ENCODE data around the gene NKX6-2. TPM values are rescaled to one million over a fixed set of nuclear protein-coding genes. Genes with fewer than 3 reads are reported as not detected.
"Not testable (repeated sequence)": the region's sequence is repeated elsewhere in the genome, so short reads cannot be mapped to it uniquely, and the experiment has no call there.

Gene NKX6-2
- total RNA-seq, 1 donor from 2014 or later = not detected

GRCh38 chr10:132756591-132756990 is 29.4 kb downstream of the NKX6-2 start:
- intact Hi-C loops (cut with micrococcal nuclease) = no loop called here

- intact Hi-C loops (cut with micrococcal nuclease) = no loop called here
Measured at GRCh38 chr10:132755166-132755711, 30.7 kb downstream of the NKX6-2 start.

- intact Hi-C loops (cut with micrococcal nuclease) = no loop called here
Measured at GRCh38 chr10:132754071-132754470, 31.9 kb downstream of the NKX6-2 start.

GRCh38 chr10:132753596-132753995 is 32.4 kb downstream of the NKX6-2 start:
- intact Hi-C loops (cut with micrococcal nuclease) = no loop called here

- intact Hi-C loops (cut with micrococcal nuclease) = no loop called here
Measured at GRCh38 chr10:132752961-132753360, 33.0 kb downstream of the NKX6-2 start.

- intact Hi-C loops (cut with micrococcal nuclease) = no loop called here
Measured at GRCh38 chr10:132752378-132752777, 33.6 kb downstream of the NKX6-2 start.

GRCh38 chr10:132750936-132751335 is 35.0 kb downstream of the NKX6-2 start:
- intact Hi-C loops (cut with micrococcal nuclease) = no loop called here

- intact Hi-C loops (cut with micrococcal nuclease) = no loop called here
Measured at GRCh38 chr10:132749371-132749795, 36.6 kb downstream of the NKX6-2 start.

GRCh38 chr10:132748545-132749370 is 37.2 kb downstream of the NKX6-2 start:
- intact Hi-C loops (cut with micrococcal nuclease) = no loop called here

GRCh38 chr10:132748135-132748534 is 37.8 kb downstream of the NKX6-2 start:
- intact Hi-C loops (cut with micrococcal nuclease) = no loop called here

GRCh38 chr10:132746801-132747625 is 38.9 kb downstream of the NKX6-2 start:
- intact Hi-C loops (cut with micrococcal nuclease) = no loop called here

- intact Hi-C loops (cut with micrococcal nuclease) = no loop called here
Measured at GRCh38 chr10:132746386-132746785, 39.6 kb downstream of the NKX6-2 start.

GRCh38 chr10:132745971-132746370 is 40.0 kb downstream of the NKX6-2 start:
- intact Hi-C loops (cut with micrococcal nuclease) = no loop called here

- intact Hi-C loops (cut with micrococcal nuclease) = no loop called here
Measured at GRCh38 chr10:132745511-132745910, 40.4 kb downstream of the NKX6-2 start.

- intact Hi-C loops (cut with micrococcal nuclease) = no loop called here
Measured at GRCh38 chr10:132744839-132745238, 41.1 kb downstream of the NKX6-2 start.

GRCh38 chr10:132743925-132744490 is 41.9 kb downstream of the NKX6-2 start:
- intact Hi-C loops (cut with micrococcal nuclease) = no loop called here

GRCh38 chr10:132743196-132743924 is 42.6 kb downstream of the NKX6-2 start:
- intact Hi-C loops (cut with micrococcal nuclease) = not testable (repeated sequence)

GRCh38 chr10:132742837-132743194 is 43.1 kb downstream of the NKX6-2 start:
- intact Hi-C loops (cut with micrococcal nuclease) = no loop called here

- intact Hi-C loops (cut with micrococcal nuclease) = no loop called here
Measured at GRCh38 chr10:132742167-132742836, 43.6 kb downstream of the NKX6-2 start.

- intact Hi-C loops (cut with micrococcal nuclease) = no loop called here
Measured at GRCh38 chr10:132740588-132740987, 45.4 kb downstream of the NKX6-2 start.

- intact Hi-C loops (cut with micrococcal nuclease) = no loop called here
Measured at GRCh38 chr10:132739225-132739613, 46.7 kb downstream of the NKX6-2 start.

Data from T-helper 2 cell treated with Interferon-gamma antibody and Interleukin-4, amounts not matched to agents 100 ng/mL and 5 ng/mL, for 36 hours (primary cell).